Activated CD4-positive, alpha-beta T cell treated with anti-CD3 and anti-CD28 coated beads, Interleukin-2, amount 10 ng/mL, durations not matched to agents 24 days and 14 days (primary cell): ENCODE data around the gene DIS3L2. TPM values are rescaled to one million over a fixed set of nuclear protein-coding genes. Genes with fewer than 3 reads are reported as not detected.

Source experiments
- DNase-seq: peaks from one replicate; pipeline ENCODE4 v3.0.0; 2022
- H3K27ac Mint-ChIP-seq: one replicate; pipeline ENCODE4 v1.8.0; 2022; ENCODE audit warnings: mild to moderate bottlenecking, mixed read lengths
- H3K27me3 Mint-ChIP-seq: one replicate; pipeline ENCODE4 v1.8.0; 2022; ENCODE audit warnings: mixed read lengths
- H3K36me3 Mint-ChIP-seq: one replicate; pipeline ENCODE4 v1.8.0; 2022; ENCODE audit warnings: low read depth, mild to moderate bottlenecking, mixed read lengths
- H3K4me1 Mint-ChIP-seq: one replicate; pipeline ENCODE4 v1.8.0; 2021; ENCODE audit warnings: mixed read lengths
- H3K4me3 Mint-ChIP-seq: one replicate; pipeline ENCODE4 v1.8.0; 2022; ENCODE audit warnings: mild to moderate bottlenecking, moderate library complexity, mixed read lengths
- H3K9me3 Mint-ChIP-seq: one replicate; pipeline ENCODE4 v1.8.0; 2021; ENCODE audit warnings: mixed read lengths
- intact Hi-C: fragments of 100-400 bp; cut with micrococcal nuclease; formaldehyde crosslinking; loops from one replicate; pipeline ENCODE4 v1.15.1; 2023
- total RNA-seq: library from RNA; stranded (reverse); gene quantifications from 2 replicates; pipeline ENCODE4 v1.2.3, GENCODE V29; 2022

The DIS3L2 gene
- total RNA-seq, 1 donor from 2014 or later = 27.8 TPM

- no peaks in the 10 kb centered on the region for H3K9me3 Mint-ChIP-seq
- H3K27me3 Mint-ChIP-seq = no peaks in the 10 kb centered on the region
- no peak for DNase-seq
- no peak overlapping the region for H3K27ac Mint-ChIP-seq
- no peaks in the 10 kb centered on the region for H3K4me1 Mint-ChIP-seq
- H3K36me3 Mint-ChIP-seq = peaks cover 1% of the 10 kb centered on the region
- no peak overlapping the region for H3K4me3 Mint-ChIP-seq
- intact Hi-C loops = no loop called here
These were observed 35.5 kb downstream of the DIS3L2 start for GRCh38 chr2:231996797-231997540.

DNA sequence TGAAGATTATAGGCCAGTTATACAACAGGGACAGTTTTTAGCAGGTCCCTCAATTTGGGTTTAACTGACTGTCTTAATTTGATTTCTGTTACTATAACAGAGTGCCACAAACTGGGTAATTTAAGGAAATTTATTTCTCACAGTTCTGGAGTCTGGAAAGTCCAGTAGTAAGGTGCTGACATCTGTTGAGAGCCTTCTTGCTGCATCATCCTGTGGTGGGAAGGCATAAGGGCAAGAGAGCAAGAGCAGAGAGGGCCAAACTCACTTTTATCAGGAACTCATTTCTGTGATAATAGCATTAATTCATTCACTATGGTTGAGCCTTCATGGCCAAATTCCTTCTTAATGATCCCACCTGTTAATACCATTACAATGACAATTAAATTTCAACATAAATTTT lies 36.5 kb downstream of the DIS3L2 start:
- peaks cover 1% of the 10 kb centered on the region for H3K36me3 Mint-ChIP-seq
- intact Hi-C loops = no loop called here
- DNase-seq = no peak
- H3K27ac Mint-ChIP-seq = no peak overlapping the region
- H3K9me3 Mint-ChIP-seq = no peaks in the 10 kb centered on the region
- H3K4me3 Mint-ChIP-seq = no peak overlapping the region
- H3K27me3 Mint-ChIP-seq = no peaks in the 10 kb centered on the region
- H3K4me1 Mint-ChIP-seq = no peaks in the 10 kb centered on the region

- H3K4me1 Mint-ChIP-seq = no peaks in the 10 kb centered on the region
- H3K27me3 Mint-ChIP-seq = no peaks in the 10 kb centered on the region
- no peak overlapping the region for H3K4me3 Mint-ChIP-seq
- intact Hi-C loops = no loop called here
- peaks cover under 1% of the 10 kb centered on the region for H3K36me3 Mint-ChIP-seq
- DNase-seq = no peak
- no peaks in the 10 kb centered on the region for H3K9me3 Mint-ChIP-seq
- no peak overlapping the region for H3K27ac Mint-ChIP-seq
These were observed 38.9 kb downstream of the DIS3L2 start for GRCh38 chr2:232000439-232000838.

- Mint-ChIP-seq H3K27me3 (no peaks in the 10 kb centered on the region), H3K4me3 (no peak overlapping the region), H3K9me3 (no peaks in the 10 kb centered on the region), H3K27ac (no peak overlapping the region), H3K4me1 (no peaks in the 10 kb centered on the region), H3K36me3 (peaks cover 2% of the 10 kb centered on the region)
- intact Hi-C loops = no loop called here
- DNase-seq = no peak
These were observed 39.6 kb downstream of the DIS3L2 start for GRCh38 chr2:232001073-232001472.

GRCh38 chr2:232006253-232006652 lies 44.7 kb downstream of the DIS3L2 start:
- Mint-ChIP-seq H3K4me3 (no peak overlapping the region), H3K9me3 (no peaks in the 10 kb centered on the region), H3K27ac (no peak overlapping the region), H3K36me3 (peaks cover 3% of the 10 kb centered on the region), H3K27me3 (peaks cover 1% of the 10 kb centered on the region), H3K4me1 (no peaks in the 10 kb centered on the region)
- no peak for DNase-seq
- intact Hi-C loops = no loop called here

DNA sequence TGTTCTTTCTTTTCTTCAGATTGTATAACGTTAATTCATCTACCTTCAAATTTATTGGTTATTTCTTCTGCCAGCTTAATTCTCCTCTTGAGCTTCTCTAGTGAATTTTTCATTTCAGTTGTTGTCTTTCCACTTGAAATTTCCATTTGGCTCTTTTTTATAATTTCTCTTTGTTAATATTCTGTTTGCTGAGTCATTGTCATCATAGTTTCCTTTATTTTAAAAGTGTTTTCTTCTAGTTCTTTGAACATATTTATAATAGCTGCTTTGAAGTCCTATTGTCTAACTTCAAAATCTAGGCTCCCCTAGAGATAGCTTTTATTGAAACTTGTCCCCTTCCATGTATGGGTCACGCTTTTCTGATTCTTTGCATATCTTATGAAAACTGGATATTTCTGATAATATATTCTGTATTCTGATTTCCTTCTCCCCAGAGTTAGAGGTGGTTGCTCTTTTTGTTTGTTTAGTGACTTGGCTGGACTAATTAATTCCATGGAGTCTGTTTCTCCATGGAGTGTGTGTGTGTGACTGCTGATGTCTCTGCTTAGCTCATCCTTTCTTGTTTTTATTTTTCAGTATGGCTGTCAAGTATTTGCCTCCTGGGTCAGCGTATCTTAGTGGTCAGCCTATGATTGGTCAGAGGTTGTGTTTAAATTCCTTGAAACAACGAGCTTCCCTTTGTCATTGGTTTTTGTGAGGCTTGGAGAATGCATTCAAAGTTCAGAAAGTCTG lies 47.6 kb downstream of the DIS3L2 start:
- Mint-ChIP-seq H3K9me3 (no peaks in the 10 kb centered on the region), H3K36me3 (peaks cover 3% of the 10 kb centered on the region), H3K4me1 (no peaks in the 10 kb centered on the region), H3K27me3 (peaks cover 1% of the 10 kb centered on the region), H3K27ac (no peak overlapping the region), H3K4me3 (no peak overlapping the region)
- DNase-seq = no peak
- intact Hi-C loops = no loop called here

GRCh38 chr2:232009639-232010274 lies 48.2 kb downstream of the DIS3L2 start:
- intact Hi-C loops = no loop called here
- no peaks in the 10 kb centered on the region for H3K4me1 Mint-ChIP-seq
- peaks cover 1% of the 10 kb centered on the region for H3K27me3 Mint-ChIP-seq
- no peak overlapping the region for H3K27ac Mint-ChIP-seq
- H3K4me3 Mint-ChIP-seq = no peak overlapping the region
- H3K9me3 Mint-ChIP-seq = no peaks in the 10 kb centered on the region
- DNase-seq = no peak
- H3K36me3 Mint-ChIP-seq = peaks cover 5% of the 10 kb centered on the region

DNA sequence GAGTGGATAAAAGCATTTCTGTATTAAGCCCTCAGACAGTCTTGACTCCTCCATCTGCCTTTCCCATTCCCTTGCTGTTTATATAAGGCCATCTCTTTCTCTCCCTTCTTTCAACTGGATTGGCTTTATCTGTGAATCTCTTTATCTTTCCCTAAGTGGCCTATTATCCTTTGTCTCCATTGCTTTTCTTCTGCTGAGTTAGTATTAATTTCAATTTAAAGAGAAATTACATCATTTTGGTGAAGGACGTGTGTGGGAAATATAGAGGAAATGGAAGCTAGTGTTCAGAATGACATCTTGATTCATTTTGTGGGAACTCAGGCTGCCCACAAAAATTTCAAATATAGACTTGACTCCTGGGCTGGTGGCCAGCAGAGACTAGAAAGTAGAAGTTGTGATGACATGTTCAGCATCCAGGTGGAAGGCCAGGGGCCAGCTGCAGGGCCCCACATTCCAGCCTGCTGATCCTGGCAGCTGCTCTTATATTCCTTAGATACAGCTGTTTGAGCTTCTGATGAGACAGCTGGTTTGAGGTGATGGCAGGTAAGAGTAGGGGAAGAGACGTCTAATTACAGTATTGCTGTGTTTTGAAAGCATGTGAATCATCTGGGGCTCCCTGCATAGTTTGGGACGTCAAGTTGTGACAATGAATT lies 52.3 kb downstream of the DIS3L2 start:
- intact Hi-C loops = no loop called here
- Mint-ChIP-seq H3K4me3 (no peak overlapping the region), H3K27me3 (no peaks in the 10 kb centered on the region), H3K27ac (no peak overlapping the region), H3K36me3 (peaks cover 27% of the 10 kb centered on the region), H3K9me3 (no peaks in the 10 kb centered on the region), H3K4me1 (peaks cover 2% of the 10 kb centered on the region)
- DNase-seq = no peak

DNA sequence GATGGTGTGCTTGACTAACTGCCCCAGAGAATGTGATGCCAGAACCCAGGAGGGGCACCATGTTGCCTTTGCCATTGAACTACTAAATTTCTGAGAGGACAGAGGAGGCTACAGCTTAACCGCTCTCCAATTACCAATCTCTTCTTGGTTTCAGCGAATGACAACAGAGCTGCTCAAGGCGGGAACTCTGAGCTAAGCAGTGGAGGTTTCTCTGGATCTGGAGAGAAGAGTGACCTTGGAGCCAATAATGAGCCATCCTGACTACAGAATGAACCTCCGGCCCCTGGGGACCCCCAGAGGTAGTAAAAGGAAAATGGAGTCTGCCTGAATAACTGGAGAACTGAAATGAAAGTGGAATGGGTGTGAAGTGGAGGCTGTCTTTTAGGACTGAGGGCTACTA lies 53.2 kb downstream of the DIS3L2 start:
- Mint-ChIP-seq H3K9me3 (no peaks in the 10 kb centered on the region), H3K27me3 (no peaks in the 10 kb centered on the region)
- intact Hi-C loops = no loop called here

DNA sequence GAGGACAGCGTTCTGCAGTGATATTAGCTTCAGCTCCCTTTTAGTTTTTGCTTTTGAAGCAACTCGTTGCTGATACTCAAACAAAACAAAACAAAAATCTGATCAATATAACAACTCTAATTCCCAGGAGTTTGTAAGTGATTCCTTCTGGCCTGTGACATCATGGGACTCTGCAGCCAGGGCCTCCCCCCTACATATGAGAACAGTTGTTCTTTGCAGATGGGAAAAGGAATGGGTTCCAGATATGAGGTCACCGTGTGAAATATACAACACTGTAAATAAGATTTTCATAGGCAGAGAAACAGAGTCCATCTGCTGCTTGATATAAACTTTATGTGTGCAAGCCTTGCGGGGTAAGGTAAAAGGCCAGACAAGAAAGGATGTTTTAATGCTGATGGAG lies 56.7 kb downstream of the DIS3L2 start:
- no peak overlapping the region for H3K4me3 Mint-ChIP-seq
- no peak overlapping the region for H3K27ac Mint-ChIP-seq
- H3K9me3 Mint-ChIP-seq = no peaks in the 10 kb centered on the region
- no peak for DNase-seq
- peaks cover 2% of the 10 kb centered on the region for H3K4me1 Mint-ChIP-seq
- peaks cover 2% of the 10 kb centered on the region for H3K27me3 Mint-ChIP-seq
- intact Hi-C loops = no loop called here
- H3K36me3 Mint-ChIP-seq = peaks cover 32% of the 10 kb centered on the region

More for the DNA sequence above, 53.2 kb downstream of the DIS3L2 start:
- DNase-seq = no peak
- peaks cover 2% of the 10 kb centered on the region for H3K4me1 Mint-ChIP-seq
- no peak overlapping the region for H3K27ac Mint-ChIP-seq
- no peak overlapping the region for H3K4me3 Mint-ChIP-seq
- H3K36me3 Mint-ChIP-seq = peaks cover 25% of the 10 kb centered on the region

DNA sequence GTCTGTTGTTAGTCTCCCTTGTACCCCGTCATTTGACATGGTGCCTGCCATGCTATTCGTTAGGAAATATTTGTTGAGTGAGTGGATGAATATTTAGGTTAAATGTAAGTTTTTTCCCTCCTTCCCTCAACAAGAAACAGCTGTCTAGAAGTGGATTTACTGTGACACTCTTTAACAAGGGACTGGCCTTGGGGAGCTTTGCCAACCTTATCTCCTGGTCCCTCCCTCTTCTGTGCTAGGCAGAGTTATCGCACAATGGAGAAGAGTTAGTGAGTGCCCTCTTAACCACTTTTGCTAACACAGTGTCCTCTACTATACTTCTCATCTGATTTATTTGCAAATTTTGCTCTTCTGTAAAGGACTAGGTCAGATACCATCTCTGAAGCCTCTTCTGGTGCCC lies 61.2 kb downstream of the DIS3L2 start:
- H3K27ac Mint-ChIP-seq = no peak overlapping the region
- no peak for DNase-seq
- intact Hi-C loops = loop anchor here (10.0 kb wide), 1 partner anchor 292 kb away; no protein-coding TSS in a partner anchor
- no peak overlapping the region for H3K4me3 Mint-ChIP-seq
- H3K9me3 Mint-ChIP-seq = no peaks in the 10 kb centered on the region
- peaks cover 14% of the 10 kb centered on the region for H3K4me1 Mint-ChIP-seq
- peaks cover 30% of the 10 kb centered on the region for H3K36me3 Mint-ChIP-seq
- H3K27me3 Mint-ChIP-seq = peaks cover 2% of the 10 kb centered on the region

GRCh38 chr2:232023426-232023825 lies 61.9 kb downstream of the DIS3L2 start:
- H3K27ac Mint-ChIP-seq = no peak overlapping the region
- no peak overlapping the region for H3K4me3 Mint-ChIP-seq
- peaks cover 26% of the 10 kb centered on the region for H3K36me3 Mint-ChIP-seq
- H3K9me3 Mint-ChIP-seq = no peaks in the 10 kb centered on the region
- DNase-seq = no peak
- intact Hi-C loops = loop anchor here (10.0 kb wide), 1 partner anchor 291 kb away; no protein-coding TSS in a partner anchor
- peaks cover 6% of the 10 kb centered on the region for H3K27me3 Mint-ChIP-seq
- peaks cover 19% of the 10 kb centered on the region for H3K4me1 Mint-ChIP-seq

DNA sequence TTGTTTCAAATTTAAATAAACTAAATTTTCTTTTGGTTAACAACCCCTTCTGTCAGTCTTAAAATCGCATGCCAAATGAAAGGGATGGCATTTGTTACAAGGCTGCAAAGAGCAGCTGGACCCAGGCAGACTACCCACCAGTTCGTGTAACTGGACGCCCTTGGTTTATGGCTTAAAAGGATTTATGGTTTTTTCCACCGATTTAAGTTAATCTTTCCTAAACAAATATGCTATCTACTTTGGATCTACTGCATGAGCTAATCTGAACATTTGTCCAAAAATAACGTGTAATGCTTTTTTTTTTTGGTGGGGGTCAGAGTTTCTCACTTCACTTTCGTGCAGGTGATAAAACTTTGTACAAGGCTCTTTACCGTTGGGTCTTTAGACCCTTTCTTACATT lies 62.9 kb downstream of the DIS3L2 start:
- no peak overlapping the region for H3K4me3 Mint-ChIP-seq
- H3K27ac Mint-ChIP-seq = no peak overlapping the region
- peaks cover 12% of the 10 kb centered on the region for H3K27me3 Mint-ChIP-seq
- no peaks in the 10 kb centered on the region for H3K9me3 Mint-ChIP-seq
- DNase-seq = no peak
- H3K36me3 Mint-ChIP-seq = peaks cover 29% of the 10 kb centered on the region
- intact Hi-C loops = loop anchor here (10.0 kb wide), 1 partner anchor 290 kb away; no protein-coding TSS in a partner anchor
- peaks cover 22% of the 10 kb centered on the region for H3K4me1 Mint-ChIP-seq
